NCI-H128 (cell line): ENCODE data around the gene DUSP2.

Experiments
- DNase-seq: peaks from one replicate; lab custom pipeline; 2025; ENCODE audit not compliant: unreplicated experiment; lab: John Stamatoyannopoulos, UW

DUSP2 gene

GRCh38 chr2:96103761-96104486 lies 41.3 kb downstream of the DUSP2 start:
- DNase-seq = no peak

DNA sequence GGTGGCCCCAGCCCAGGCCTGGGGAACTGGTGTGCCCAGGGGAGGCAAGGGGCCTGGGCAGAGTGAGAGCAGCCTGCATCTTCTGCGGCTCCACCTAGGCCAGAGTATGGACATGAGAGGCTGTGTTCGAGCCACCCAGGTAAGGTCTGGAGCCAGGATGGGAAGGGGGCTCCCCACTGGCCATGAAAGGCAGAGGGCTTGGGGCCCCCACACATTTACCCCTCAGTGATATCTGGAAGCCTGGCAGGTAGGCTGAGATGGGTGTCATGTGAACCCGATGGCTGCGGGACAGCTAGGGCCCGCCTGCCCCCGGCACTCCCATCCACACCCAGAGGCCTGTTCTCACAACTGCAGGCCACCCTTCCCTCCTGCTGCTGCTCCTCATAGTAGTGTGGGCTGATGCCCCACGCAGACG lies 42.0 kb downstream of the DUSP2 start:
- no peak for DNase-seq

DNA sequence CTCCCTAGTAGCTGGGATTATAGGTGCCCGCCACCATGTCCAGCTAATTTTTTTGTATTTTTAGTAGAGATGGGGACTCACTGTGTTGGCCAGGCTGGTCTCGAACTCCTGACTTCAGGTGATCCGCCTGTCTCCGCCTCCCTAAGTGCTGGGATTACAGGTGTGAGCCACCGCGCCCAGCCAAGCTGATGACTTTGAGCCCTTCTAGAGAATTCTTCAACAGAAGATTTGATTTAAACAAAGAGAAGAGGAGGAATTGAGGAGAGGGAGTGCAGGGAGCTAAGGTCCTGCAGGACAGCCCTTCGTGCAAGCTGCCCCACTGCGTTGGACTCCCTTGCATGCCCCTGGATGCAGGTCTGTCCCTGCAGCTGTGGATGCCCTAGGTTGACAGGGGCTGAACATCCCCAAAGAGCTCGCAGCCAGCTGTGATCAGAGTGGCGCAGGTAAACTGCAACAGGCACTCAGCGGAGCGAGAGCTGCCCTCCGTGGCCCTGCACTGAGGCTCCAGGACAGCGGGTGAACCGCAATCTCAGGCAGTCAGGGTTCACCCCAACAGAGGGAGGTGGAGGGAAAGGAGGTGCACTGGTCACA lies 42.5 kb downstream of the DUSP2 start:
- no peak for DNase-seq

DNA sequence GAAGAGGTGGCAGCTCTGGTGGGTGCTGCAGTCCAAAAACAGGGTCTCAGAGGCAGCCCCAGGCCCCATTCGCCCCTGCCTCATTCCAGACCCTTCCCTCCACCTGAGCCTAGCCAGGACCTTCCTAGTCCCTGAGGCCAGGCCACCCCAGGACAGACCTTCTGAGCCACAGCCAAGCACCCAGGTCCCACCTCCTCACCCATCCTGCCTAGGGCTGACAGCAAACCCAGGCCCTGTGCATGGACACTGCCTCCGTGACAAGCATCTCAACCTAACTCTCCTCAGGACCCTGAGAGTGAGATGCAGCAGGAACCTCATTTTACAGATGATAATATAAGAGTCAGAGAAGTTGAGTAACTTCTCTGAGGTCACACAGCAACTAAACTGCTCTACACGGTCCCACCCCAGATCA lies 44.3 kb downstream of the DUSP2 start:
- no peak for DNase-seq

- DNase-seq = no peak
Measured at GRCh38 chr2:96099861-96100798, 45.1 kb downstream of the DUSP2 start.

GRCh38 chr2:96098900-96099590 lies 46.2 kb downstream of the DUSP2 start:
- no peak for DNase-seq

DNA sequence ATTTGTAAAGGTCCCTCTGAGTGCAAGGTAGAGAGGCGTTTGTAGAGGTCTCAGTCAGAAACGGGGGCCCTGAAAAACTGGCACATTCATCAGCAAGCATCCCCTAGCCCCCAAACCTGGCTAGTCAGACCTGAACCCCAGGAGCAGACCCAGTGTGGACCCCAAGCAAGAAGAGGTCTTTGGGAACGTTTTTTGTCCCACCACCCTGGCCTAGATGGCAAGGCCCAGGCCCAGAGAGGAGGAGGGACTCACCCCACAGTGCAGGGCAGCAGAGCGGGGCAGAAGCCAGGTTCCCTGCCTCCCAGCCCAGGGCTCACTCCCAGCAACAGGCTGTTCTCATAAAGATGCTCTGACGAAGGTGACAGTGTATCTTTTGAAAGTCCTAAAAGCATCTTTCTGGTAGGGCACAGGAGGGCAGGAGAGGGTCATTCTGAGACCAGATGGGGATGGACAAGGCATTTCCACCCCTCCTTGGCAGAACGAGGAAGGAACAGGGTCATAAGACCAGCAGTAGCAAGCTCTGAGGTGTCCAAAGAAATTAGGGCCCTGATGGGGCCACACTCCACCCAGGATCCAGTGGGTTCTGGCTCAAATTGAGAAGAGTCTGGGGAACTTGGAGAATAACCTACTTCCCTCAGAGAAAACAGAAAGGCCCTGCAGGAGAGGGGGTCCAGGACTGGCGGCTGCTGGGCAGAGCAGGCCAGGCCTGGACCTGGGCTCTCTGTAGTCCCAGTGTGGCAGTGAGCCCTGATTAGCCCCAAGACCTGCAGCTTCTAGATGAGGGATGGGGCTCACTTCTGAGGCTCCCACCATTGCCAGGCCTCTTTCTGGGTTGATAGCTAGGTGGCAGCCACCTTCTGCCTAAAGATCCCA lies 47.1 kb downstream of the DUSP2 start:
- no peak for DNase-seq

GRCh38 chr2:96097441-96097840 lies 47.8 kb downstream of the DUSP2 start:
- DNase-seq = no peak

DNA sequence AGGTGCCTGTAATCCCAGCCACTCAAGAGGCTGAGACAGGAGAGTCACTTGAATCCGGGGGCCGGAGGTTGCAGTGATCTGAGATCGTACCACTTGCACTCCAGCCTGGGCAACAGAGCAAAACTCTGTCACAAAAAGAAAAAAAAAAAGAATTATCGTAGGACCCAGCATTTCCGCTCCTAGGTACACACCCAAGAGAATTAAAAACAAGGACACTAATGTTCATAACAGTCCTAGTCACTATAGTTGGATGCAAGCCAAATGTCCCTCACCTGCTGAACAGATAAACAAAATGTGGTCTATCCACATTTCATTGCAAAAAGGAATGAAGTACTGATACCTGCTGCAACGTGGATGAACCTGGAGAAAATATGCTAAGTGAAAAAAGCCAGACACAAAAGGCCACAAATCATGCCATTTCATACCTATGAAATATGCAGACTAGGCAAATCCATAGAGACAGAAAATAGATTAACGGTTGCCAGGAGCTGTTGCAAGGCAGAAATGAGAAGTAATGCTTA lies 50.1 kb downstream of the DUSP2 start:
- DNase-seq = no peak

DNA sequence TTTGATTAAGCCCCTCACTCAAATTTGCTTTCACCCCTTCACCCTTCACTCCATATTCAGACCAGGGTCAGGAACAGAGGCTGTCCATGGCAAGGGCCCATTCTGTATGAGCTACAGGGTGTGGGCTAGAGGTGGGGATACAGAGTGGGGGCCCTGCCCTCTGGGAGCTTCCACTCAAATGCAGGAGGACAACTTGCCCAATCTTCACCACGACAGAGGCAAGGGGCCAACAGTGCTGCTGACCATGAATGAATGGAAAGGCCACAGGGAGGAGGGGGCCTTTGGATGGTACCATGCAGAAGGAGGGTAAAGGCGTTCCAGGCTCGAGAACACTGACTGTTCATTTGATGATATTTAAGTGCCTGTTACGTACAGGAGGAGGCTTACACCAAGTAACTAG lies 51.7 kb downstream of the DUSP2 start:
- DNase-seq = no peak
